ENCODE measurements around the gene RASL10A. TPM values are rescaled to one million over a fixed set of nuclear protein-coding genes. Genes with fewer than 3 reads are reported as not detected.
"Not testable (repeated sequence)": the region's sequence is repeated elsewhere in the genome, so short reads cannot be mapped to it uniquely, and the experiment has no call there.

The RASL10A gene
- total RNA-seq, 2 experiments from 2014 or later: 1.4 to 1.6 TPM

- POLR2A ChIA-PET; H3K4me3 Mint-ChIP-seq; ATAC-seq; H3K27ac Mint-ChIP-seq; H3K9me3 Mint-ChIP-seq (ENCODE audit: insufficient read depth); H3K4me1 Mint-ChIP-seq (ENCODE audit: low read depth); H3K27me3 Mint-ChIP-seq (ENCODE audit: low read depth); DNase-seq; CTCF ChIA-PET: not testable (repeated sequence)
- peaks cover 49% of the 10 kb centered on the region for H3K36me3 Mint-ChIP-seq (ENCODE audit: low read depth)
These were observed 29.4 kb upstream of the RASL10A start for GRCh38 chr22:29344889-29345288.

GRCh38 chr22:29344137-29344536 lies 28.6 kb upstream of the RASL10A start:
- H3K27me3 Mint-ChIP-seq (ENCODE audit: low read depth): no peaks in the 10 kb centered on the region
- ATAC-seq (no peak), DNase-seq (no peak)
- H3K27ac Mint-ChIP-seq: no peak overlapping the region
- no peaks in the 10 kb centered on the region for H3K4me1 Mint-ChIP-seq (ENCODE audit: low read depth)
- no peaks in the 10 kb centered on the region for H3K9me3 Mint-ChIP-seq (ENCODE audit: insufficient read depth)
- ChIA-PET POLR2A (no interaction called here), CTCF (no interaction called here)
- no peak overlapping the region for H3K4me3 Mint-ChIP-seq
- H3K36me3 Mint-ChIP-seq (ENCODE audit: low read depth): peaks cover 47% of the 10 kb centered on the region

GRCh38 chr22:29343313-29343805 lies 27.9 kb upstream of the RASL10A start:
- CTCF ChIA-PET: no interaction called here
- POLR2A ChIA-PET: no interaction called here
- no peaks in the 10 kb centered on the region for H3K9me3 Mint-ChIP-seq (ENCODE audit: insufficient read depth)
- peaks cover 46% of the 10 kb centered on the region for H3K36me3 Mint-ChIP-seq (ENCODE audit: low read depth)
- no peak for DNase-seq
- no peak overlapping the region for H3K27ac Mint-ChIP-seq
- ATAC-seq: no peak
- H3K4me3 Mint-ChIP-seq: no peak overlapping the region
- H3K4me1 Mint-ChIP-seq (ENCODE audit: low read depth): no peaks in the 10 kb centered on the region
- no peaks in the 10 kb centered on the region for H3K27me3 Mint-ChIP-seq (ENCODE audit: low read depth)

DNA sequence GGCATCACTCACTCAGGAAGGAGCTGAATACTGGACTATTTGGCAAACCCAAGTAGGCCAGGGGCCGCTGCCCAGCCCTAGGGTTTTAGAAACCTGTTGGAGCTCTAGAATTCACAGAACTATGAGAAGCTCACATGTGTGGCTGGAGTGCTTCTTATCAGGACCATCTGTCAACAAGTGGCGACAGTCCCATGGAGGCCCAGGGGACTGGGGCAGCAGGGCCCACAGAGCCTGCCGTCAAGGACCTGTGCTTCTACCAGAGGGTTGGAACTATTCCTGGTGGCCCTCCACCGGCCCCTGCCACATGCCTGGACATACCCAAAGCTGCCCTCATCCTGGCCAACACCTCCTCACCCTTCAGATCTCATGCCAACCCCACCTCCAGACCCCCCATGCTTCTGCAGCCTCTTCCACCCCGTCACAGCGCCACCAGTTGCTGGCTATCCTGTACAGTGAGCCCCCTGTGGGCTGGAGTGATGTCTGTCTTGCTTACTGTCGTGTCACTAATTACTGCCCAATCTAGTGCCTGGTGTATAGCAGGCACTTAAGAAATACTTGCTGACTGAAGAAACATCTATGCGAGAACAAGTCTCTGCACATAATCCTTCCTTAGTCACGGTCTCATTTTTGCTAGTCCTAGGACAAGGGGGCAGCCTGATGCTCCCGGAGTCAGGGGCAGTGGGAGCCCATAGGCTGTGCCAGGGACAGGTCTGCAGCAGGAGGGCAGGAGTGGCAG lies 27.2 kb upstream of the RASL10A start:
- no peak overlapping the region for H3K27ac Mint-ChIP-seq
- ChIA-PET CTCF (no interaction called here), POLR2A (no interaction called here)
- no peak overlapping the region for H3K4me3 Mint-ChIP-seq
- peaks cover 52% of the 10 kb centered on the region for H3K36me3 Mint-ChIP-seq (ENCODE audit: low read depth)
- no peaks in the 10 kb centered on the region for H3K27me3 Mint-ChIP-seq (ENCODE audit: low read depth)
- H3K4me1 Mint-ChIP-seq (ENCODE audit: low read depth): no peaks in the 10 kb centered on the region
- DNase-seq (no peak), ATAC-seq (no peak)
- no peaks in the 10 kb centered on the region for H3K9me3 Mint-ChIP-seq (ENCODE audit: insufficient read depth)

DNA sequence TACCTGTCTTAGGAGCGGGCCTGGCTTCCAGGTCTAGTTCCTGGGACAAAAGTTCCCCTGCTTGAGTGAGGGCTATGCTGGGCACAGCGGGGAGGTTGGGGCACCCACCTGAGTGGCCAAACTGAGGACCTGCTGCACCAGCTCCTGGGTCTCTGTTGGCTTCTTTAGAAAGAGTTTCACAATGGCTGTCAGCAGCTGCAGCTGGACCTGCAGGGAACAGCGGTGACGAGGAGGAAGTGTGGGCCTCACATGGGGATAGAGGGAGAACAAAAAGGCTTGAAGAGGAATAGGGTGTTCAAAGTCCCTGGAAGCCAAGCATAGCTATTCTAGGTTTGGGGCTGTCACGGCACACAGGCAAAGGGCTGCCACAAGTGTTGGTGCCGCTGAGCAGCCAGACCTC lies 26.7 kb upstream of the RASL10A start:
- Mint-ChIP-seq H3K36me3 (ENCODE audit: low read depth) (peaks cover 47% of the 10 kb centered on the region), H3K27ac (no peak overlapping the region), H3K9me3 (ENCODE audit: insufficient read depth) (no peaks in the 10 kb centered on the region), H3K27me3 (ENCODE audit: low read depth) (no peaks in the 10 kb centered on the region), H3K4me3 (no peak overlapping the region), H3K4me1 (ENCODE audit: low read depth) (no peaks in the 10 kb centered on the region)
- ATAC-seq: no peak
- ChIA-PET CTCF (no interaction called here), POLR2A (no interaction called here)
- DNase-seq: no peak

DNA sequence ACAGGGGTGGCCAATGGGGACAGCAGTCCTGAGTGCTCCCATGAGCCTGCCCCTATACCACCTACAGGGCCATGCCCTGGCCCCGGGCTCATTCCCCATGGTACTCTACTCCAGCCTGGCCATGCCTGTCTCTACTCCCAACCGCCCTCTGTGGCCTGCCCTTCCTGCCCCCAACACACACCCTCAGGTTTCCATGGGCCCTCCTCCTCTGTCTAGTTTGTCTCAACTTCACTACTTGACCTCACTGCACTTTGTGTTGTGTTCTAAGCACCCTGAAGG lies 26.3 kb upstream of the RASL10A start:
- Mint-ChIP-seq H3K36me3 (ENCODE audit: low read depth) (peaks cover 44% of the 10 kb centered on the region), H3K4me1 (ENCODE audit: low read depth) (no peaks in the 10 kb centered on the region), H3K27ac (no peak overlapping the region), H3K9me3 (ENCODE audit: insufficient read depth) (no peaks in the 10 kb centered on the region), H3K4me3 (no peak overlapping the region), H3K27me3 (ENCODE audit: low read depth) (no peaks in the 10 kb centered on the region)
- ChIA-PET CTCF (no interaction called here), POLR2A (no interaction called here)
- DNase-seq (no peak), ATAC-seq (no peak)

GRCh38 chr22:29341056-29341848 lies 25.8 kb upstream of the RASL10A start:
- CTCF ChIA-PET: no interaction called here
- Mint-ChIP-seq H3K27ac (no peak overlapping the region), H3K9me3 (ENCODE audit: insufficient read depth) (no peaks in the 10 kb centered on the region), H3K4me1 (ENCODE audit: low read depth) (no peaks in the 10 kb centered on the region), H3K27me3 (ENCODE audit: low read depth) (no peaks in the 10 kb centered on the region), H3K36me3 (ENCODE audit: low read depth) (peaks cover 41% of the 10 kb centered on the region), H3K4me3 (no peak overlapping the region)
- POLR2A ChIA-PET: no interaction called here
- DNase-seq: no peak
- ATAC-seq: no peak

GRCh38 chr22:29340566-29340965 lies 25.1 kb upstream of the RASL10A start:
- CTCF ChIA-PET: no interaction called here
- no peak for ATAC-seq
- H3K4me3 Mint-ChIP-seq: no peak overlapping the region
- no peak overlapping the region for H3K27ac Mint-ChIP-seq
- no peaks in the 10 kb centered on the region for H3K4me1 Mint-ChIP-seq (ENCODE audit: low read depth)
- no peaks in the 10 kb centered on the region for H3K9me3 Mint-ChIP-seq (ENCODE audit: insufficient read depth)
- DNase-seq: no peak
- POLR2A ChIA-PET: no interaction called here
- H3K27me3 Mint-ChIP-seq (ENCODE audit: low read depth): no peaks in the 10 kb centered on the region
- peaks cover 41% of the 10 kb centered on the region for H3K36me3 Mint-ChIP-seq (ENCODE audit: low read depth)

- H3K4me3 Mint-ChIP-seq: no peak overlapping the region
- CTCF ChIA-PET: no interaction called here
These were observed 24.1 kb upstream of the RASL10A start for GRCh38 chr22:29339381-29340235.

GRCh38 chr22:29338398-29338797 lies 22.9 kb upstream of the RASL10A start:
- peaks cover 48% of the 10 kb centered on the region for H3K36me3 Mint-ChIP-seq (ENCODE audit: low read depth)
- CTCF ChIA-PET: no interaction called here

More at GRCh38 chr22:29339381-29340235, 24.1 kb upstream of the RASL10A start:
- Mint-ChIP-seq H3K27ac (no peak overlapping the region), H3K9me3 (ENCODE audit: insufficient read depth) (no peaks in the 10 kb centered on the region), H3K4me1 (ENCODE audit: low read depth) (no peaks in the 10 kb centered on the region), H3K27me3 (ENCODE audit: low read depth) (no peaks in the 10 kb centered on the region), H3K36me3 (ENCODE audit: low read depth) (peaks cover 46% of the 10 kb centered on the region)
- POLR2A ChIA-PET: no interaction called here
- DNase-seq (no peak), ATAC-seq (no peak)

DNA sequence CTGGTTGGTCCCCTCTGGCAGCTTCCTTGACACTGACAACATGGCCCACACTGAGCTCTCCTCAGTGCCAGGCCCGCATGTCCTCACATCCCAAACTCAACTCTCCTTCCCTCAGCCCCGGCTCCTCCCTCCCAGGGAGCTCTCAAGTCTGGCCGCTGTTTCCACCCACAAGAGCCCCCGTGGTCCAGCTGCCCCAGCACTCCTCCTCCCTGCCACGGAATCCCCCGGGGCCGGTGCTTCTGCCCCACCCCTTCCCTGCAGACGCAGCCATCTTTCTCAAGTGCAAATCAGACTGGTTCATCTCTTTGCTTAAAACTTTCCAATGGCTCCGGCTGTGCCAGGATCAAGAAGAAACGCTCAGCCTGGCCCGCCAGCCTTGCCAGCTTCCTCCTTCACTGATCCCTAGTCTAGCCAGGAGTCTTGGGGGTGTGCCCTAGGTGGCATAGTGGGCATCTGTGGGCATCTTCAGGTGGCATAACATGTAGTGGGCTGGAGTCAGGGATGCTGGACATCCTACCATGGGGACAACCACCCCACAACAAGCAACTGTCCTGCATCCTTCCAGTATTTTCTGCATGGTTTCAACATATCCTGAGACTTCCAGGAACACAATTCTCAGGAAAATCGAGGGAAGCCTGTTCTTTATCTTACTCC lies 22.3 kb upstream of the RASL10A start:
- H3K9me3 Mint-ChIP-seq (ENCODE audit: insufficient read depth): no peaks in the 10 kb centered on the region
- CTCF ChIA-PET: no interaction called here
- no peak overlapping the region for H3K4me3 Mint-ChIP-seq
- no peak for ATAC-seq
- no peaks in the 10 kb centered on the region for H3K4me1 Mint-ChIP-seq (ENCODE audit: low read depth)
- DNase-seq: no peak
- H3K27ac Mint-ChIP-seq: no peak overlapping the region
- H3K27me3 Mint-ChIP-seq (ENCODE audit: low read depth): no peaks in the 10 kb centered on the region
- H3K36me3 Mint-ChIP-seq (ENCODE audit: low read depth): peaks cover 46% of the 10 kb centered on the region
- POLR2A ChIA-PET: no interaction called here

More at GRCh38 chr22:29338398-29338797, 22.9 kb upstream of the RASL10A start:
- H3K9me3 Mint-ChIP-seq (ENCODE audit: insufficient read depth): no peaks in the 10 kb centered on the region
- POLR2A ChIA-PET: no interaction called here
- H3K4me1 Mint-ChIP-seq (ENCODE audit: low read depth): no peaks in the 10 kb centered on the region
- DNase-seq (no peak), ATAC-seq (no peak)
- H3K27ac Mint-ChIP-seq: no peak overlapping the region
- H3K4me3 Mint-ChIP-seq: no peak overlapping the region
- H3K27me3 Mint-ChIP-seq (ENCODE audit: low read depth): no peaks in the 10 kb centered on the region

Measured in activated CD8-positive, alpha-beta T cell treated with anti-CD3 and anti-CD28 coated beads, Interleukin-2, amount 10 ng/mL, durations not matched to agents 7 days and 5 days (primary cell).